Measurements from ENCODE around the gene TMC3. TPM values are rescaled to one million over a fixed set of nuclear protein-coding genes. Genes with fewer than 3 reads are reported as not detected.
A peak's percentile ranks its signal among the peaks of the same experiment; 100 is the strongest.

TMC3 gene
- total RNA-seq, 3 donors from 2014 or later = 0.95 TPM; not detected in 2

GRCh38 chr15:81329446-81329845, 44.6 kb downstream of the TMC3 start:
- intact Hi-C loops (cut with DNase I, micrococcal nuclease) = no loop called here
- Histone ChIP-seq H3K4me1 (ENCODE audit: low read depth) (peaks cover 4% of the 10 kb centered on the region), H3K4me3 (no peak overlapping the region), H3K36me3 (ENCODE audit: low read depth) (no peaks in the 10 kb centered on the region), H3K9me3 (no peaks in the 10 kb centered on the region)
- DNase-seq (no peak), ATAC-seq (no peak)
- no peak for TF ChIP-seq CTCF (IDR thresholded peaks at IDR 0.05)

DNA sequence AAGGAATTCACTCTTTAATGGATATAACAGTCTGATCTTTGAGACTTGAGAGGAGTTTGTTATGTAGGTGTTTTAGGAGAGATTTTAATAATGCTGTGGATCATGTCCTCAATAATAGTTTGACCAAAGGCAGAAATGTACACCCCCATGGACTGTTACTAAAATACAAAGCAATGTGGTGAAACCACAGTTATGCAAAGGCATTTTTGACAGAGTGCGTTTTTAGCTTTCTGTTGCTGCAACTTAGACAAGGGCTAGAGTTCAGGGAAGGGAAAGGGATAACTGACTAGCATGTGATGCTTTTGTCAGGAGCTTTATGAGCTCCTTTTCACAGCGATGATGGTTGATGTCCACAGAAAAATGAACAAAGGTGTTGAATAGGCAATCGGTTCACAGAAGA, 46.5 kb downstream of the TMC3 start:
- intact Hi-C loops (cut with DNase I, micrococcal nuclease) = no loop called here
- Histone ChIP-seq H3K9me3 (no peaks in the 10 kb centered on the region), H3K4me1 (ENCODE audit: low read depth) (peaks cover 10% of the 10 kb centered on the region), H3K36me3 (ENCODE audit: low read depth) (no peaks in the 10 kb centered on the region), H3K4me3 (no peak overlapping the region)
- ATAC-seq = no peak
- TF ChIP-seq CTCF (IDR thresholded peaks at IDR 0.05) = no peak
- DNase-seq = no peak

DNA sequence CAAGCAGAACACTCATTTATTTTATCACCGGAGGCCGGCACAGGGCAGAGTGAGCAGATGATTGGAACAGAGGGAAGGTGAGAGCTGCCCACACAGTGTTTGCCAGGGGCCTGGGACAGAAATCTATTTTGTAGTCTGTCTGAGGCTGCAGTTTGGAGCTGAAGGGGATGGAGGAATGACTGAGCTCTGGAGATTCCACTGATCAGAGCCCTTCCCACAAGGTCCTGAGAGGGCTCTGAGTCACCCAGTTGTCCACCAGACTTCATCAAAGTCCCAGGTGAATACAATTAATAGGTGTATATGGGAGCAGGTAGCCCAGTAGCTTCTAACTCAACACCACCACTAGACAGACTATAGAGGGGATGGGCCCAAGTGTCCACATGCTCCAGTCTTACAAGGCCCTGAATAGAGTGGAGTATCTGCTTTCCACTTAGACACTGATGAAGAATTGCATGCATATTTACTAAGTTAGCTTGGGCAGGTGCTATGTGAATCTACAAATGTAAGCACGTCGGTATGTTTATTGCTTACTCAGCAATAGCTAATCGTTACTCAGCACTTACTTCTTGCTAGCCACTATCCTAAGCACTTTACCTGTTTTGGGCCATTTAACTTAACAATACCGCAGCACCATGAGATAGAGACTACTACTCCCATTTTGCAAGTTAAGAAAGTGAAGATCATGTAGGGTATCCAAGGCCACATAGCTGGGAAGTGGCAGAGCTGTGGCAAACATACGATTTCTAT, 47.4 kb downstream of the TMC3 start:
- peaks cover 15% of the 10 kb centered on the region for H3K4me1 ChIP-seq (ENCODE audit: low read depth)
- H3K36me3 ChIP-seq (ENCODE audit: low read depth) = no peaks in the 10 kb centered on the region
- no peak for DNase-seq
- no peak for TF ChIP-seq CTCF (IDR thresholded peaks at IDR 0.05)
- H3K9me3 ChIP-seq = no peaks in the 10 kb centered on the region
- intact Hi-C loops (cut with DNase I, micrococcal nuclease) = no loop called here
- no peak overlapping the region for H3K4me3 ChIP-seq
- no peak for ATAC-seq

- TF ChIP-seq CTCF (IDR thresholded peaks at IDR 0.05) = no peak
- no peaks in the 10 kb centered on the region for H3K9me3 ChIP-seq
- H3K4me3 ChIP-seq = peak within 1 kb of the TSS; percentile 37
- no peaks in the 10 kb centered on the region for H3K36me3 ChIP-seq (ENCODE audit: low read depth)
- peak; percentile 99 to 100 (median 99) for DNase-seq
- peak; percentile 98 for ATAC-seq
- H3K4me1 ChIP-seq (ENCODE audit: low read depth) = peaks cover 15% of the 10 kb centered on the region
- intact Hi-C loops (cut with DNase I, micrococcal nuclease) = no loop called here
These were observed 49.8 kb downstream of the TMC3 start, which contains the start of gene STARD5 for GRCh38 chr15:81323944-81324881. Gene STARD5, minus strand, starts transcription at chr15:81324141. Its CDS starts 42 bp downstream, at chr15:81324099.

GRCh38 chr15:81323559-81323943, 50.5 kb downstream of the TMC3 start:
- ATAC-seq = peak; percentile 29

More at GRCh38 chr15:81323559-81323943, 50.5 kb downstream of the TMC3 start:
- H3K9me3 ChIP-seq = no peaks in the 10 kb centered on the region
- no peak for TF ChIP-seq CTCF (IDR thresholded peaks at IDR 0.05)
- peaks cover 15% of the 10 kb centered on the region for H3K4me1 ChIP-seq (ENCODE audit: low read depth)
- no peak for DNase-seq
- peak overlapping the region; percentile 37 for H3K4me3 ChIP-seq
- intact Hi-C loops (cut with DNase I, micrococcal nuclease) = no loop called here
- no peaks in the 10 kb centered on the region for H3K36me3 ChIP-seq (ENCODE audit: low read depth)

Data from mucosa of descending colon (tissue), 3 donors.